Dendritic cell treated with granulocyte-macrophage colony-stimulating factor and Interleukin-4, amounts not matched to agents 40 ng/mL and 50 ng/mL, for 4 days (primary cell): ENCODE results near the gene TTN.

ENCODE experiments used
- H3K27ac Mint-ChIP-seq: one replicate; pipeline ENCODE4 v1.8.0; 2022; ENCODE audit warnings: mild to moderate bottlenecking, mixed read lengths
- H3K27me3 Mint-ChIP-seq: one replicate; pipeline ENCODE4 v1.8.0; 2022; ENCODE audit warnings: mild to moderate bottlenecking, mixed read lengths
- H3K36me3 Mint-ChIP-seq: one replicate; pipeline ENCODE4 v1.8.0; 2022; ENCODE audit warnings: low read depth, mixed read lengths
- H3K4me1 Mint-ChIP-seq: one replicate; pipeline ENCODE4 v1.8.0; 2022; ENCODE audit warnings: low read depth, mixed read lengths
- H3K4me3 Mint-ChIP-seq: one replicate; pipeline ENCODE4 v1.8.0; 2022; ENCODE audit warnings: mild to moderate bottlenecking, moderate library complexity, mixed read lengths
- H3K9me3 Mint-ChIP-seq: one replicate; pipeline ENCODE4 v1.8.0; 2022; ENCODE audit warnings: mixed read lengths
- intact Hi-C: fragments of 100-400 bp; cut with micrococcal nuclease; formaldehyde crosslinking; loops from one replicate; pipeline ENCODE4 v1.15.0; 2022

The TTN gene

GRCh38 chr2:178485356-178485755 lies 321.9 kb downstream of the TTN start:
- Mint-ChIP-seq H3K9me3 (no peaks in the 10 kb centered on the region), H3K27me3 (no peaks in the 10 kb centered on the region), H3K27ac (no peak overlapping the region), H3K4me1 (peaks cover 40% of the 10 kb centered on the region), H3K4me3 (no peak overlapping the region), H3K36me3 (peaks cover 59% of the 10 kb centered on the region)
- intact Hi-C loops, result no loop called here

- peaks cover 53% of the 10 kb centered on the region for H3K36me3 Mint-ChIP-seq
- H3K27ac Mint-ChIP-seq, result no peak overlapping the region
These were observed 322.8 kb downstream of the TTN start for GRCh38 chr2:178484245-178485041.

GRCh38 chr2:178482437-178482836 lies 324.8 kb downstream of the TTN start:
- Mint-ChIP-seq H3K9me3 (no peaks in the 10 kb centered on the region), H3K4me1 (peaks cover 34% of the 10 kb centered on the region), H3K4me3 (no peak overlapping the region), H3K27me3 (no peaks in the 10 kb centered on the region), H3K27ac (no peak overlapping the region), H3K36me3 (peaks cover 43% of the 10 kb centered on the region)
- intact Hi-C loops, result loop anchor here (5.0 kb wide), 1 partner anchor 430 kb away; no protein-coding TSS in a partner anchor

More at GRCh38 chr2:178484245-178485041, 322.8 kb downstream of the TTN start:
- no peaks in the 10 kb centered on the region for H3K9me3 Mint-ChIP-seq
- intact Hi-C loops, result loop anchor here (5.0 kb wide), 1 partner anchor 428 kb away; no protein-coding TSS in a partner anchor
- H3K4me1 Mint-ChIP-seq, result peaks cover 40% of the 10 kb centered on the region
- no peaks in the 10 kb centered on the region for H3K27me3 Mint-ChIP-seq
- no peak overlapping the region for H3K4me3 Mint-ChIP-seq

DNA sequence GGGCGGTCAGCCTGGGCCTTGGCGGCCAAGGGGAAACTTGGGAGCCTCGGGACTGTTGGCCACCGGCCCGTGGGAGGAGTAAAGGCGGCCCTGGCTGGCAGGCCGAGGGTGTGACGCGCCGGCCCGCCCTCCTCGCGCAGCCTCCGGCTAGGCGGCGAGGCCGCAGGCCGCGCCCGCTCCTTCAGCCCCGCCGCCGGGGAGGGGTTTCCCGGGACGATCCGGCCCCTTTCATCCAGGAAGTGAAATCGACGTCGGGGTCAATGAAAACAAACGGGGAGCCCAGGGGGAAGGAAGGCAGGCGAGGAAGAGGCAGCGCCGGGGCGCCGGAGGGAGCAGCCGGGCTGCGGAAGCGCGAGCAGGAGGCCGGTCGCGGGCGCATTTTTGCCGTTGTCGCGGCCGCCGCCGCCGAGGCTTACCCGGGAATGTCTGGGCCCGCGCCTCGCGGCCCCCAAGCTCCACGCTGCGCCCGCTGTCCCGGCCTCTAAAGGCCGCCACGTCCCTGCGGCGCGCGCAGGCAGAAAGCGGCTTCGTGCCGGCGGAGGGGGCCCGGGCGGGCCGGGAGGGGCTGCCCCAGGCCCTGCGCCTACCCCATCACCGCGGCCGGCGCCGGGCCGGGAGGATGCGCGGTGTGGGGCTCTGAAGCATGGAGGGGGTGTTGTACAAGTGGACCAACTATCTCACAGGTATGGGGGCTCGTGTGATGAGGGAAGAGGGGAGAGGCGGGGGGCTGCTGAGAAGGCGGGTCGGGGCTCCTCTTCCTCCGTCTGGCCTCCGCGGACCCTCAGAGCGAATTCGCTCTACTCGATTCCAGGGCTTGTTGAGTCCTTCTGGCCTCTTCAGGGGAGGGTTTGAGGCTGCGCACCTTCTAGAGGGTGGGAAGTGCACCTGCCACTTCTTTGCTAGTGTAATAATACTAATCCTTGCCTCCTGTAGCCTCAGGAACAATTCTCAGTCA lies 326.7 kb downstream of the TTN start, which contains the start of gene PLEKHA3:
TSS of gene PLEKHA3 (plus strand) at position 231 of the 955 bp plus-strand sequence. CDS start at position 644, 413 bp downstream.
- peak within 1 kb of the TSS; percentile 95 for H3K4me3 Mint-ChIP-seq
- peaks cover 23% of the 10 kb centered on the region for H3K36me3 Mint-ChIP-seq
- H3K27ac Mint-ChIP-seq, result peak within 1 kb of the TSS; percentile 98
- intact Hi-C loops, result loop anchor here (1.0 to 5.0 kb wide), 4 partner anchors 29 to 432 kb away; partner anchors contain the start of genes PJVK and PRKRA
- H3K9me3 Mint-ChIP-seq, result no peaks in the 10 kb centered on the region
- peaks cover 28% of the 10 kb centered on the region for H3K4me1 Mint-ChIP-seq
- no peaks in the 10 kb centered on the region for H3K27me3 Mint-ChIP-seq

GRCh38 chr2:178479758-178480226 lies 327.4 kb downstream of the TTN start:
- intact Hi-C loops, result loop anchor here (1.0 to 5.0 kb wide), 5 partner anchors 28 to 433 kb away; partner anchors contain the start of genes PJVK and PRKRA
- peaks cover 20% of the 10 kb centered on the region for H3K36me3 Mint-ChIP-seq
- peak overlapping the region; percentile 84 for H3K4me3 Mint-ChIP-seq
- H3K27me3 Mint-ChIP-seq, result no peaks in the 10 kb centered on the region
- peaks cover 27% of the 10 kb centered on the region for H3K4me1 Mint-ChIP-seq
- H3K9me3 Mint-ChIP-seq, result no peaks in the 10 kb centered on the region
- peak overlapping the region; percentile 98 for H3K27ac Mint-ChIP-seq

DNA sequence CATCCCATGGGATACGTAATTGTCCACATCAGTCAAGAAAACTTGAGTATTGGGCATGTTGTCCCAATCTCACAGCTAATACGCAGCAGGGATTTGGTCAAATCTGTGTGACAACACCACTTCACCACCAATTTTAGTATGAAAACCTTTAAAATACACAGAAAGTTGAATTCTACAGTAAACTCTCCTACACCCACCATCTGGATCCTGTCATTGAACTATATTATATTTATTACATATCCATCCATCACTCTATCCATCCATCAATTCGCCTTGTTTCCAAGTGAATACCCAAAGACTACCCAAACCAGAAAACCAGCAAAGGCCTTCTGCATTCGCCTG lies 328.0 kb downstream of the TTN start:
- intact Hi-C loops, result loop anchor here (2.0 kb wide), 1 partner anchor 66 kb away; no protein-coding TSS in a partner anchor
- Mint-ChIP-seq H3K27me3 (no peaks in the 10 kb centered on the region), H3K4me1 (peaks cover 23% of the 10 kb centered on the region), H3K9me3 (no peaks in the 10 kb centered on the region), H3K36me3 (peaks cover 20% of the 10 kb centered on the region), H3K4me3 (peak overlapping the region; percentile 95), H3K27ac (peak overlapping the region; percentile 98)

- H3K27ac Mint-ChIP-seq, result peak within 1 kb of the TSS; percentile 98
- peaks cover 23% of the 10 kb centered on the region for H3K4me1 Mint-ChIP-seq
- peaks cover 20% of the 10 kb centered on the region for H3K36me3 Mint-ChIP-seq
- no peaks in the 10 kb centered on the region for H3K9me3 Mint-ChIP-seq
- no peaks in the 10 kb centered on the region for H3K27me3 Mint-ChIP-seq
- peak within 1 kb of the TSS; percentile 95 for H3K4me3 Mint-ChIP-seq
- intact Hi-C loops, result loop anchor here (2.0 kb wide), 1 partner anchor 66 kb away; no protein-coding TSS in a partner anchor
These were observed 328.6 kb downstream of the TTN start, which contains the start of gene FKBP7 for GRCh38 chr2:178478439-178479274. FKBP7 (minus strand) TSS chr2:178478600; CDS start chr2:178478499, 101 bp downstream.

DNA sequence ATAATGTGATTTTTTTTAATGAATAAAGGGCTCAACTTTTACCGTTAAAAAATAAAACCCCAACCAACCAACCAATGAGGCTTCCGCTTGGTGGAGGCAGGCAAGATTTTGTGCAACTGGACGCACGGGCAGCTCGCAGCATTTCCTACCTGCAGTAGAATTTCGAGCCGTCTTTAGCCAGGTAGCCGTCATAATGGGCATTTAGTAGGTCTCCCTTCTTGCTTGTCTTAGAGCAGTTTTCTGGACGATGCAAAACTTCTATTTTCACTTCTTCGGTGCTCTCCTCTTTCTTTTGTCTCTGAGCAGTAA lies 329.1 kb downstream of the TTN start:
- no peaks in the 10 kb centered on the region for H3K9me3 Mint-ChIP-seq
- peaks cover 20% of the 10 kb centered on the region for H3K36me3 Mint-ChIP-seq
- no peaks in the 10 kb centered on the region for H3K27me3 Mint-ChIP-seq
- peaks cover 23% of the 10 kb centered on the region for H3K4me1 Mint-ChIP-seq
- H3K4me3 Mint-ChIP-seq, result peak overlapping the region; percentile 95
- intact Hi-C loops, result loop anchor here (2.0 kb wide), 1 partner anchor 65 kb away; no protein-coding TSS in a partner anchor
- peak overlapping the region; percentile 98 for H3K27ac Mint-ChIP-seq

DNA sequence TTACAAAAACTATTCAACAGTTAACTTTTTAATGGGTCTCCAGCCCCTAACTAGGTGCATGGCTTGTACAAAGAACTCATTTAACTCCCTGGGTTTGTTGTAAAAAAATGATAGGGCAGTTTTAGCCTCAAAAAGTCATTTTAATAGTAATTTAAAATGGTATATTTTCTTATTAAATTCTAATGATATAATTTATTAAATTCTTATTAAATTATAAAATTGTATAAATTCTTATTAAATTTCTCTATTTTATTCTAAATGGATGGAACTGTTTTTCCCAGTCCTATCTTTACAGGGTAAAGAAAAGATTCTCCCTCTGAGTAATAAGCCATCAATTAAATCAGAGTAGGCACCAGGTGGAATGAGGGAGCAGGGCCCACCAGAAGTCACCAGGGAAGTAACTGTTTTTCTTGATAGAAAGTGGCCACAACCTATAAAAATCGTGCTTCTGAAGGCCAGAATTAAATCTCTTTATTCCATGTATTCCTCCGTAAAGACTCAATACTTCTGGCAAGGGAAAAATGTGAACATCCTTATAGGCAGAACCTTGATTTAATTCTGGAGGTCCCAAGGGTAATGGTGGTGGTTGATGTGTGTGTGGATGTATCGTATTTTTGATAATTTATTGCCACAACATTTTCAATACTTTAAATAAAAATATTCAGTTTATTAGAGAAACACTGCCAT lies 329.6 kb downstream of the TTN start:
- no peaks in the 10 kb centered on the region for H3K27me3 Mint-ChIP-seq
- H3K4me3 Mint-ChIP-seq, result peak overlapping the region; percentile 95
- peaks cover 19% of the 10 kb centered on the region for H3K4me1 Mint-ChIP-seq
- intact Hi-C loops, result loop anchor here (2.0 kb wide), 1 partner anchor 65 kb away; no protein-coding TSS in a partner anchor
- H3K36me3 Mint-ChIP-seq, result peaks cover 20% of the 10 kb centered on the region
- H3K27ac Mint-ChIP-seq, result peak overlapping the region; percentile 98
- H3K9me3 Mint-ChIP-seq, result no peaks in the 10 kb centered on the region

DNA sequence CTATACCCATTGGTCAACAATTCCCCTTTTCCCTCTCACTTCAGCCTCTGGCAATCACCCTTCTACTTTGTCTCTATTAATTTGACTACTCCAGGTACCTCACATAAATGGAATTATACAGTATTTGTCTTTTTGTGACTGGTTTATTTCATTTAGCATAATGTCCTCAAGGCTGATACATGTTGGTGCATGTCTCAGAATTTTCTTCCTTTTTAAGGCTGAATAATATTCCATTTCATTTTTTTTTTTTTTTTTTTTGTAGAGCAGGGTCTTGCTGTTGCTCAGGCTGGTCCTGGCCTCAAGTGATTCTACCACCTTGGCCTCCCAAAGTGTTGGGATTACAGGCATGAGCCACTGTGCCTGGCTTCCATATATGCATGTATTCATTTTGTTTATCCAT lies 330.7 kb downstream of the TTN start:
- no peak overlapping the region for H3K27ac Mint-ChIP-seq
- no peak overlapping the region for H3K4me3 Mint-ChIP-seq
- H3K27me3 Mint-ChIP-seq, result no peaks in the 10 kb centered on the region
- no peaks in the 10 kb centered on the region for H3K9me3 Mint-ChIP-seq
- H3K36me3 Mint-ChIP-seq, result peaks cover 20% of the 10 kb centered on the region
- H3K4me1 Mint-ChIP-seq, result peaks cover 10% of the 10 kb centered on the region
- intact Hi-C loops, result no loop called here
